Measurements from ENCODE around the gene PXDN.

DNA sequence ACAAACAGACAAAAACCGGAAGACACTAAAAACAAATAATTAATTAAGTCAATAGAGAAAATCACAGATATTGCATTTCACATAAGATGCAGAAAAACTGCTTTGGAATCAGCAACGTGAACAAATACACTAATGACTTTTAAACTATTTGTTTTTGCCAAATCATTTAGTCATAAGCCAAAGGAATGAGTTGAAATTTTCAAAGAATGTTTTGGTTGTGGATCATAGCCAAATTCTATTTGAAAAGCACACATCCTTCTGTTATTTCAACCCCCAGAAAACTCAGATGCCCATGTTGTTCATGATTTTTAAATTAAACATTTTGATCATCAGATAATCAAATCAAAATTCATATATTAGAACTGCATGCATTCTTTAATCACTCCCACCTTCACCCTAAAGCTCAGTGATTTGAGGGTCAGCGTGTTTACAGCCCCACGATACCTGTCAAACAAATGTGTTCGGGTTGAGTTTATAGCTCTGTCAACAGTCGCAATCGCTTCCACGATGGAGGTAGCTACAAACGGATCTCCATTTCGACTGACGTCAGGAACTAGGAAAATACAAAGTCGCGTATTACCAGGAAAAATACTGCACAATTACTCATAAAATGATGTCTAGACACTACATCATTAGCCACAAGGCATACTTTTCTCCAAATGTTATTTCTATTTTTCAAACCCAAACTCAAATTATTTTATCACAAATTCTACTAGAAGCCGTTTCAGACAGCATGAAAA, 90.2 kb downstream of the PXDN start:
- no peak for TF ChIP-seq GATA2 (IDR thresholded peaks at IDR 0.05; ENCODE audit: low read depth, low read length)
- no peak for TF ChIP-seq GATA3 (IDR thresholded peaks at IDR 0.05; ENCODE audit: low read depth, low read length)
